ENCODE data around the gene REX1BD. TPM values are rescaled to one million over a fixed set of nuclear protein-coding genes. Genes with fewer than 3 reads are reported as not detected.
"Not testable (repeated sequence)": the region's sequence is repeated elsewhere in the genome, so short reads cannot be mapped to it uniquely, and the experiment has no call there.

The REX1BD gene
- 52.1 TPM for polyA plus RNA-seq (2013, experiment 1 of 2)
- polyA plus RNA-seq (2013, experiment 2 of 2): 45.2 TPM

DNA sequence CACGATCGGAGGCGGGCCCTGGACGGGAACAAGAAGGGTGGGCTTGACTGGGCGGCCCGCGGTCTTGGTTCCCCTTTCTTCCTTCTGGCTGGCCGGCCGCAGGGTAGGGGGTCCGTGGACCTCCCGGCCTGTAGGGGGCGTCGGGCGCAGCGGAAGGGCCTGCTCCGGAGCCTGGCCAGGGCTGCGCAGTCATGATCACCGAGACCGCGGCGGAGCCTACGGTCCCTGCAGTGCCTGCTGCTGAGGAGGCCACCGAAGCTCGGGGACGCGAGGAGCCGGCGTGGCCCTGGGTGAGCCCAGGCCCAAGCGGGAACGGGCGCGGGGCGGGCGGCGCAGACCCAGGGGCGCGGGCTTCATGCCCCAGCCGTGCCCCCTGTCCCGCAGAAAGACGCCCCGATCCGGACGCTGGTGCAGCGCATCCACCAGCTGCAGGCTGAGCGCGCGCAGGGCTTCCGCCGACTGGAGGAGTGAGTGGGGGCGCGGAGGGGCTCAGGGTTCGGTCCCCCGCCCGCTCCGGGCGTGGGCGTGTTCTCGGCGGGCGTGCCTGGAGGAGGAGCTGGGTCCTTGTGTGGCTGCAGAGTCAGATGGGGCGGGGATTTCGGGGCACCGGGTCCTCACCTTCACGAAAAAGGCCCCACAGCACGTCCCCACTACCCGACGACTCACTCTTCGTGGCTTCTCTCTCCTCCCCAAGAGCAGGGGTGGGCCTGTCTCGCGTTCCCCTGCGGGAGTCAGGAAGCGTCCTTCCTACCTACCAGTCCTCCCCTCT, at the start of gene REX1BD:
Gene REX1BD, plus strand, starts transcription at position 188 of the 769 bp plus-strand sequence. Its CDS starts 4 bp downstream, at position 192.
- H3K4me3 ChIP-seq (ENCODE audit: low read length): peak within 1 kb of the TSS; percentile 83
- no peaks in the 10 kb centered on the region for H3K9me3 ChIP-seq (ENCODE audit: insufficient read depth, low read depth, low read length)
- peak within 1 kb of the TSS; percentile 92 for H3K9ac ChIP-seq (ENCODE audit: low read depth, low read length)
- H3K27ac ChIP-seq (ENCODE audit: low read depth, low read length): peak within 1 kb of the TSS; percentile 95
- H3K4me1 ChIP-seq (ENCODE audit: insufficient read depth, low read length): peaks cover 9% of the 10 kb centered on the region
- H3K27me3 ChIP-seq (ENCODE audit: insufficient read depth, low read length): no peaks in the 10 kb centered on the region
- peaks cover 4% of the 10 kb centered on the region; the same call in 1 of the 2 replicates for H3K36me3 ChIP-seq (ENCODE audit: insufficient read depth, low read length)
- under 1% methylated on average over 72 of the region's 72 CpGs for WGBS

DNA sequence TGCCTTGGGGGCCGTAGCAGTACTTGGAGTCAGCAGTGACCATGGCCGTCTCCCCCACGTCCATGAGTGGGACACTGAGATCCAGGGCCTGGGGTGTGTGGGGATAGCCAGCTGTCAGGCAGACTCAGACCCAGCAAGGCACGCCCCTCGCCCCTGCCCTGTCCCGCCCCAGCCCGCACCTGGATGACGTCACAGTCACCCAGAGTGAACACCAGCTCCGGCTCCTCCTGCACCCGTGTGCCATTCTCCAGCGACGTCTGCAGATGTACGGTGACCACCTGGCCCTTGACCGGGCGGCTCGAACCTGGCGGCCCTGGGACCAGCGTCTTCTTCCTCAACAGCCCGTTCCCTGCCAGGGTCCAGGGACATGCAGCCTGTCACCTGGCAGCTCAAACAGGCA, 49.2 kb upstream of the REX1BD start:
- H3K27me3 ChIP-seq (ENCODE audit: insufficient read depth, low read length): no peaks in the 10 kb centered on the region
- peaks cover 5% of the 10 kb centered on the region for H3K4me1 ChIP-seq (ENCODE audit: insufficient read depth, low read length)
- no peak overlapping the region for H3K9ac ChIP-seq (ENCODE audit: low read depth, low read length)
- 96% methylated on average over 19 of the region's 19 CpGs for WGBS
- no peaks in the 10 kb centered on the region for H3K9me3 ChIP-seq (ENCODE audit: insufficient read depth, low read depth, low read length)
- no peak overlapping the region for H3K27ac ChIP-seq (ENCODE audit: low read depth, low read length)
- H3K36me3 ChIP-seq (ENCODE audit: insufficient read depth, low read length): peaks cover 63% of the 10 kb centered on the region
- H3K4me3 ChIP-seq (ENCODE audit: low read length): no peak overlapping the region

DNA sequence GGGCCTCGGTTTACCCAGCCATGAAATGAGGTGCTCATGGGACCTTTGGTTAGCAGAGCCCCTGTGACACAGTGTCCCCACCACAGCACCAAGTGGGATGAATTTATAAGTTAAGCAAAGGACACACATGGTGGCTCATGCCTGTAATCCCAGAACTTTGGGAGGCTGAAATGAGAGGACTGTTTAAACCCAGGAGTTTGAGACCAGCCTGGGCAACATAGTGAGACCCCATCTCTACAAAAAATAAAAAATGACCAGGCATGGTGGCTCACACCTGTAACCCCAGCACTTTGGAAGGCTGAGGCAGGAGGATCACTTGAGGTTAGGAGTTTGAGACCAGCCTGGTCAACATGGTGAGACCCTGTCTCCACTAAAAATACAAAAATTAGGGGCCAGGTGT, 48.4 kb upstream of the REX1BD start:
- H3K36me3 ChIP-seq (ENCODE audit: insufficient read depth, low read length): peaks cover 58% of the 10 kb centered on the region
- not testable (repeated sequence) for H3K9me3 ChIP-seq (ENCODE audit: insufficient read depth, low read depth, low read length)
- WGBS: 92% methylated on average over 1 of the region's 1 CpG

DNA sequence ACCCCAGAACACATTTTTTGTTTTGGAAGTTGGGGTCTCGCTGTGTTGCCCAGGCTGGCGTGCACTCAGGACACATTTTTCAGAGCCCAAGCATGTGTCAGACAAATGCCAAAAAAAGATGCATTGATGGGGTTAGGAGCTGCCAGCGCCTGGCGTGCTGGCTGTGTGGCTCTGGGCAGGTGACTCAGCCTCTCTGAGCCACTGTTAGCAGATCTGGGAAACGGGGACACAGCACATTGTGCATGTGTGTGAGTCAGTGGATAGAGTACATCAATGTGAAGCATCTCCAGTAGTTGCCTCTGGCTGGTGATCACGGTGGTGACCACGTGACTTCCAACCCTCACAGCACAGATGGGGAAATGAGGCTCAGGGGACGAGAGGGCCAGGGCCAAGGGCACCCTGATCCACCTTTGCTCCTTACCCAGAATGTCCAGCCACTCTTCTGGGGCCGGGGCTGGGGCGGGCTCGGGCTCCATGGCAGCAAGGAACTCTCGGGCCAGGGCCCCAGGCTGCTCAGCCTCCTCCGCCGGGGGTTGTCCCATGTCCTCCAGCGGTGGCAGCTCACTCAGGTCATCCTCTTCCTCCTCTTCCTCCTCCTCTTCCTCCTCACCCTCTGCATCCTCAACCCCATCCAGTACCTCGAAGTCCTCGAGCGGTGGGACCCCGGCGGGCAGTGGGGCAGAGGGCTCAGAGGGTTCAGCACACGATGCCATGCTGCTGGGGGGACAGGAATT, 47.2 kb upstream of the REX1BD start:
- Histone ChIP-seq H3K27me3 (ENCODE audit: insufficient read depth, low read length) (no peaks in the 10 kb centered on the region), H3K4me3 (ENCODE audit: low read length) (no peak overlapping the region), H3K9me3 (ENCODE audit: insufficient read depth, low read depth, low read length) (no peaks in the 10 kb centered on the region), H3K36me3 (ENCODE audit: insufficient read depth, low read length) (peaks cover 46% of the 10 kb centered on the region), H3K4me1 (ENCODE audit: insufficient read depth, low read length) (peaks cover 6% of the 10 kb centered on the region), H3K27ac (ENCODE audit: low read depth, low read length) (no peak overlapping the region), H3K9ac (ENCODE audit: low read depth, low read length) (no peak overlapping the region)
- 94% methylated on average over 21 of the region's 21 CpGs for whole genome bisulfite sequencing

More for the DNA sequence above, 48.4 kb upstream of the REX1BD start:
- not testable (repeated sequence) for H3K4me1 ChIP-seq (ENCODE audit: insufficient read depth, low read length); H3K27me3 ChIP-seq (ENCODE audit: insufficient read depth, low read length); H3K4me3 ChIP-seq (ENCODE audit: low read length); H3K27ac ChIP-seq (ENCODE audit: low read depth, low read length); H3K9ac ChIP-seq (ENCODE audit: low read depth, low read length)

DNA sequence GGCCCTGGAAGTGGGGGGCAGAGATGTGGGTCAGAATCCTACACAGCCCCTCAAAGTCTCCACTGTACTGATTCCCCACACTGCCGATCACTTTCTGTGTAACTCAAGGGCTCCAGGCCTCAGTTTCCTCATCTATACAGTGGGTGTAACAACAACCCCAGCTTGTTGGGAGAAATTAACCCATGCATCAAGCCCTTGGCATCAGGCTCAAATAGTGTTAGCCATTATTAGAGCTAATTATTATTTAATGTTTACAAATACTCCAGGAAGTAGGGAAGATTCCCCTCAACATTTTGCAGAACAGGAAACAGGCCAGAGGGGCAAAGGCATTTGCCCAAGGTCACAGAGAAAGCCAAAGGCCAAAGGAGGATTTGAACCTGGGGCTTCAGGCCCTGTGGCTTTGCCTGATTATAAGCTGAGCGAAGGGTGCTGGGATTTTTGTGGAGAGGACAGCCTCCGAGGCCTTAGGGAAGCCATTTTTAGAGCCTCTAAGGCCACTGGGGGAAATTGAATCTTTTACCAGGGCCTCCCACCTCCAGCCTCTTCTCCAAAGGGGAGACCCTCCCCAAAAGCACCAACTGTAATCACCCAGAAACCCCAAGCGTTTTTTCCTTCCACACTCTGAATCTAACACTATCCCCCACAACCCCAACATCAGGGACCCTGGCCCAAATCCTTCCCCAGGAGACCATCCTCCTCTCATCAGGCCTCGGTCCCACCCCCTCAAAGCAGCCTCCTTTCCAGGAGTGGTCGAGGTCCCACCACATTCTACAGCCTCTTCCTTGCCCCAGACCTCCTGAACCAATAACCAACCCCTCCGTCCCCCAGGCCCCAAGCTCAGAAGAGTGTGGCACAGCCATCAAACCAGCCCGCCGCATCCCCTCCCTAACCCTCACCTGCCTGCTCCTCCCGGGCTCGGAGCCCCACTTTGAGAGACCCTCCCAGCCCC, 46.3 kb upstream of the REX1BD start:
- peaks cover 6% of the 10 kb centered on the region for H3K4me1 ChIP-seq (ENCODE audit: insufficient read depth, low read length)
- peak overlapping the region; percentile 74 for H3K9ac ChIP-seq (ENCODE audit: low read depth, low read length)
- no peak overlapping the region for H3K27ac ChIP-seq (ENCODE audit: low read depth, low read length)
- 36% methylated on average over 11 of the region's 11 CpGs for WGBS
- peaks cover 38% of the 10 kb centered on the region for H3K36me3 ChIP-seq (ENCODE audit: insufficient read depth, low read length)
- H3K4me3 ChIP-seq (ENCODE audit: low read length): peak overlapping the region; percentile 70
- H3K9me3 ChIP-seq (ENCODE audit: insufficient read depth, low read depth, low read length): no peaks in the 10 kb centered on the region
- H3K27me3 ChIP-seq (ENCODE audit: insufficient read depth, low read length): no peaks in the 10 kb centered on the region

DNA sequence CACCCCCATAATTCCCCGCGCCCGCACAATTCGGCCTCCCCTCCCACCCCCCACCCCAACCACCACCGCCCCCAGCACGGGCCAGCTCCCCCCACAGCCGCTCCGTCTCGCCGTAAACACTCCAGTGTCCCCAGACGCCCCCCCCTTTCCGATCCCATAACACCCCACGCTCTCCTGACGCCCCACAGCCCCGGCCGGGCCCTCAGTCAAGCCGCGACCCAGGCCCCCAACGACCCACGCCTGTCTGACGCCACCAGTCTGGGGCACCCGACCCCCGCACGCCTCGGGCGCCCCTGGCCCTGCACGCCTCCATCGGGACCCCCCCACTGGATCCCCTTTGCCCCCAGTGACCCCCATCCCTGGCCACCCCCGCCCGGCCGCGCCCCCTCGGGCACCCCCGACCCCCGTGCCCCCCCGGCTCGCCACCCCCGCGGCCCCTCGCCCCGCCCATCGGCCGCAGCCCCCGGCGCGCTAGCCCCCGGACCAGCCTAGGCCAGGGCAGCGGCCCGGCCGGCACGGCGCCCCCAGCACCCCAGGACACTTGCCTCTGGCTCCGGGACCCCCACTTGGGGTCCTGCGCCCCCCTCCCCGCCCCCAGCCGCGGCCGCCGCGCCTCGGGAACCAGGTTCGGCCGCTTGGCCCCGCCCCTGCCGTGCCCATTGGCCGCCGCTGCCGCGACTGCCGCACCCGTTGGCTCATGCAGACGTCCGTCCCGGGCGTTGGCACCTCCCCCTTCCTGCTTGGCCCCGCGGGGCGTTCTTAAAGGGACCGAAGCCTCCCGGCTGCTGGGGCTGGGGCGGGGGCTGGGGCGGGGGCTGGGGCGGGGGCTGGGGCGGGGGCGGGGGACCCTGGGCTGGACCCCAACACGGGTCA, 45.4 kb upstream of the REX1BD start, which contains the start of gene FKBP8:
Gene FKBP8, minus strand, starts transcription at position 633 of the 873 bp plus-strand sequence. CDS start 1,603 bp downstream, outside the sequence.
- Histone ChIP-seq H3K27me3 (ENCODE audit: insufficient read depth, low read length) (no peaks in the 10 kb centered on the region), H3K4me3 (ENCODE audit: low read length) (peak within 1 kb of the TSS; percentile 70), H3K9me3 (ENCODE audit: insufficient read depth, low read depth, low read length) (no peaks in the 10 kb centered on the region), H3K36me3 (ENCODE audit: insufficient read depth, low read length) (peaks cover 28% of the 10 kb centered on the region), H3K27ac (ENCODE audit: low read depth, low read length) (no peak within 1 kb of the TSS), H3K4me1 (ENCODE audit: insufficient read depth, low read length) (peaks cover 6% of the 10 kb centered on the region), H3K9ac (ENCODE audit: low read depth, low read length) (peak within 1 kb of the TSS; percentile 74)
- WGBS: under 1% methylated on average over 71 of the region's 86 CpGs

DNA sequence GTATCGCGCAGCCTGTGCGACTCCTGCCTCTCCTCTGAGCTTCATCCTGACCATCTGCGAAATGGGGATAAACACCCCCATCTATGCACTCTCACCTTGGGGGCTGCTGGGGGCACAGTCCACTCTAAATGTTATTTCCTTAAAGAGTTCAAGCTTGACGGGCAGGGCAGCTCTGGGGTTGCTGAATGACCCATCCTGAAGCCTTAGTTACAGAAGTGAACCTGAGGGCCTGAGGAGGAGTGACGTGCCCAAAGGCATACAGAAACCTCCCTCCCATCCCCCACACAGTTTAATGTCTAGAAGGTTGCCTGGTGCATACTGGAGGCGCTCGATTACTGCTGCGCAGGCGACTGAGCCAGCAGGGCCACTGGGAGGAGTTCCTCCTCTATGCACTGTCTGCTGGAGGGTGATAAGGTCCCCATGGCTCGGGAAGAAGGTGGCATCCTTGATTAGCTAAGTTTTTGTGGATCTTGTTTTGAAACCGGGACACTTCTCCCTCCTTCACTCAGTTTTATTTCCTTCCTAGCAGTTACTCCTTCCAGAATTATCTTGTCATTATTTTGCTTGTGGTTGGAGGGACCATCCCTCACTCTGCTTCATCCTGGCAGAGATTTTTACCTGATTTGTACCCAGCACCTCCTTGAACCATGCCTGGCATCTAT, 44.7 kb upstream of the REX1BD start:
- Histone ChIP-seq H3K9me3 (ENCODE audit: insufficient read depth, low read depth, low read length) (no peaks in the 10 kb centered on the region), H3K27ac (ENCODE audit: low read depth, low read length) (no peak overlapping the region), H3K27me3 (ENCODE audit: insufficient read depth, low read length) (no peaks in the 10 kb centered on the region), H3K36me3 (ENCODE audit: insufficient read depth, low read length) (peaks cover 24% of the 10 kb centered on the region), H3K4me3 (ENCODE audit: low read length) (peak overlapping the region; percentile 58), H3K9ac (ENCODE audit: low read depth, low read length) (peak overlapping the region; percentile 13; the same call in 1 of the 2 replicates), H3K4me1 (ENCODE audit: insufficient read depth, low read length) (peaks cover 6% of the 10 kb centered on the region)
- WGBS: under 1% methylated on average over 10 of the region's 12 CpGs

DNA sequence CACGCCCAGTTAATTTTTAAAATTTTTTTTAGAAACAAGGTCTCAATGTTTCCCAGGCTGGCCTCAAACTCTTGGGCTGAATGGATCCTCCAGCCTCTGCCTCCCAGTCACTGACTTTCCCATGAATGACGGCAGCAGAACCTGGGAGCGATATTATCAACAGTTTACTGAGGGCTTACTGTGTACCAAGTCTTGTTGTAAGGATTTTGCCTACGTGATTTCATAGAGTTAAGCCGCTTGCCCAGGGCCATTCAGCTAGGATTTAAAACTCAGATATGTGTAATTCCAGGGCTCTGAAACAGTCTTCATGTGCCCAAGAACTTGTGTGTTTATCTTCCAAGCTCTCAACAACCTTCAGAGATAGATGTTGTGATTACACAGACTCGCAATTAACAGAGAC, 37.0 kb upstream of the REX1BD start:
- Histone ChIP-seq H3K9me3 (ENCODE audit: insufficient read depth, low read depth, low read length) (no peaks in the 10 kb centered on the region), H3K27me3 (ENCODE audit: insufficient read depth, low read length) (no peaks in the 10 kb centered on the region), H3K4me3 (ENCODE audit: low read length) (no peak overlapping the region), H3K9ac (ENCODE audit: low read depth, low read length) (no peak overlapping the region), H3K36me3 (ENCODE audit: insufficient read depth, low read length) (no peaks in the 10 kb centered on the region), H3K4me1 (ENCODE audit: insufficient read depth, low read length) (no peaks in the 10 kb centered on the region), H3K27ac (ENCODE audit: low read depth, low read length) (no peak overlapping the region)
- 89% methylated on average over 6 of the region's 6 CpGs for WGBS

DNA sequence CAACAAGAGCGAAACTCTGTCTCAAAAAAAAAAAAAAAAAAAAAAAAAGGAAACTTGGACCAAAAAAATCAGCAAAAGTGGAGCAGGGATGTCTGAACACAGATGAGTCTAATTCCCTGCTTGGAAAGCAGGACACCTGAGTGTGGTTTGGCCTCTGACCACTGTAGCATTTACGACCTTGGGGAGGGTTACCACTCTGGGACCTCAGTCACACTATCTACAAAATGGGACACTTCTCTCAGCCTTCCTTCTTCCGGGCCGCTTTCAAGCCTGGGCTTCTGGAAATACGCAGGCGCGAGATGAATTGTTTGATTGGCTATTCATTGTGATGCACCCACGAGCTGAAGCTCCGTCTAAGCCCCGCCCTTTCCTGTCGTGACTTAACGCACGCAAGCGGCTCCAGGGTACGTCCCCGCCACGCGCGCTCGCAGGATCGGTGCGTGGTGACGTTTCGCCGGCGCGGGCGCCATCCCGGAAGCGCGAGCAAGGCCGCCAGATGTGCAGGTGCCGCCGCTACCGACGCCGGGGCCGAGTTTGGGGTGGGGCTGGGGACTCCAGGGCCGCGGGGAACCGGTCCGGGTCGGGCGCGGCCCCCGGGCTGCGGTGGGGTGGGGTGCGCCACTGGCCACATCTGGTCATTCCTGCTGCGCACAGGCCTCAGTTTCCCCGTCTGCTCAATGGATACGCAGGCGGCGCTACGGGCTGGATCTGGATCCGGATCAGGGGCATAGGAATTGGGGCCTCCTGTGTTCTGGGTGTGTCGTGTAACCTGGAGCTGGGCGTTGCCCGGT, 31.0 kb upstream of the REX1BD start, which contains the start of gene KXD1:
Gene KXD1, plus strand, starts transcription at position 460 of the 791 bp plus-strand sequence. CDS start 4,187 bp downstream, outside the sequence.
- 1% methylated on average over 57 of the region's 58 CpGs for WGBS
- Histone ChIP-seq H3K9me3 (ENCODE audit: insufficient read depth, low read depth, low read length) (no peaks in the 10 kb centered on the region), H3K4me1 (ENCODE audit: insufficient read depth, low read length) (no peaks in the 10 kb centered on the region), H3K27me3 (ENCODE audit: insufficient read depth, low read length) (no peaks in the 10 kb centered on the region), H3K27ac (ENCODE audit: low read depth, low read length) (peak within 1 kb of the TSS; percentile 56), H3K4me3 (ENCODE audit: low read length) (peak within 1 kb of the TSS; percentile 82), H3K36me3 (ENCODE audit: insufficient read depth, low read length) (peaks cover 16% of the 10 kb centered on the region), H3K9ac (ENCODE audit: low read depth, low read length) (peak within 1 kb of the TSS; percentile 75)
